DMS114 treated with DMSO at 0.1 percent for 48 hours (cell line): ENCODE results near the gene TSPAN14.

Experiments used
- DNase-seq: peaks from one replicate; lab custom pipeline; 2025; ENCODE audit not compliant: unreplicated experiment; lab: John Stamatoyannopoulos, UW

The TSPAN14 gene

DNA sequence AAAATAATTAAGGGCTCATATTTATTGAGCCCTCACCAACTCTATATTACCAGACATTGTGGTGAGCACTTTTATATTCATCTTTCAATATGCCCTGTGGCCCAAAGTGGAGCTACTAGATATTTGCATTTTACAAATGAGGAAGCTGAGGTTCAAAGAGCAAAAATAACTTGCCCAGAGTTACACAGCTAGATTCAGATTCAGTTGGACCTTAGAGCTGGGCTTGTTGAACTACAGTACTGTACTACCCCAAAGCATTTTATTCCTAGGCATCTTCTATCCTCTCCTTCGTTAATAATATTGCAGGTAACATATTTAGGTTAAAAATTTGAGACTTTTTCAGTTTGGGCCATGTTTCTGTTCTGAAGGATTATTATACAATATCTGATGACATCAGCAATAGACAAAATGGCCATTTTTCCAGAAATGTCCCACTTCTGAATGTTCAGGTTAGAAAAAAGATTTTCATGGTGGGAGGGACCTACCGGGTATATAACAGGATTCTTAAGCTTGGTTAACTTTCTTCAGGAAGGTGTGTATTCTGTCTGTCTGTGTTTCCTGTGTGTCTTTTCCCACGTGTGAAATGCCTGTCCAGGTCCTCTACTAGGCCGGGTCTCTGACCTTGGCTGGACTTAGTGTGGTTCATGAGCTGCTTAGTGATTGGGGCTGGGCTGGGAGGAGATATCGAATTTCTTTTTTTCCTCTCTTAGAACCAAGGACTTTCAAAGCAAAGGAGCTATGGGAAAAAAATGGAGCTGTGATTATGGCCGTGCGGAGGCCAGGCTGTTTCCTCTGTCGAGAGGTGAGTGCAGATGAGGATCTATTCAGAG is 32.2 kb upstream of the TSPAN14 start:
- DNase-seq, result no peak

DNA sequence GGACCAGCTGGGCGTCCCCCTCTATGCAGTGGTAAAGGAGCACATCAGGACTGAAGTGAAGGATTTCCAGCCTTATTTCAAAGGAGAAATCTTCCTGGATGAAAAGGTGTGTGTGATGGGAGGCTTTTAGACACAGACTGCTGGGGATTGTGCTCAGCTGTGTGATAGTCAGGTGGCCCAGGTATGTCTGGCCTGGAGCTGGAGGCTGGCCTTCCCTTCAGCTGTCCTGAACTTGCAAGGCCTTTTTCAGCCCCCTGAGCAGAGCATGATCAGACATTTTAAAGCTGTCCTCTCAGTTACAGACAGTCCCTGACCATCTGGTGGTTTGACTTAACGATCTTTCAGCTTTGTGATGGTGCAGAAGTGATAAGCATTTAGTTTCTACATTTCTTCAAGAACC is 28.2 kb upstream of the TSPAN14 start:
- no peak for DNase-seq

DNA sequence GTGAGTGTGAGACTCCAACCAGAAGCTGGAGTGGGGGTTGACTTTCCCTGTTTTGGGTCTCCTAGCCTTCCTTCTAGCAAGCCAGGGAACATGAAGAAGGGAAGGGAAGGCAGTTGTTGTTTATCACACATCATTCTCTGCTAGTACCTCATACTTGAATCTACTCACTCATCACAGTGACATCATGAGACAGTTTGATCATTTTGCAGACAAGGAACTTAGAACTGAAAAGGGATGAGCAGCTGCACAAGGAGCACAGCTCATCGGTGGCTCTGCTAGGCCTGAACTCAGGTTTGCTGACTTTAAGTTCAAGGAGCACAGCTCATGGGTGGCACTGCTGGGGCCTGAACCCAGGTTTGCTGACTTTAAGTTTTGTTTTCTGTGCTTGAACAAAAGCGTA is 26.6 kb upstream of the TSPAN14 start:
- DNase-seq, result no peak

DNA sequence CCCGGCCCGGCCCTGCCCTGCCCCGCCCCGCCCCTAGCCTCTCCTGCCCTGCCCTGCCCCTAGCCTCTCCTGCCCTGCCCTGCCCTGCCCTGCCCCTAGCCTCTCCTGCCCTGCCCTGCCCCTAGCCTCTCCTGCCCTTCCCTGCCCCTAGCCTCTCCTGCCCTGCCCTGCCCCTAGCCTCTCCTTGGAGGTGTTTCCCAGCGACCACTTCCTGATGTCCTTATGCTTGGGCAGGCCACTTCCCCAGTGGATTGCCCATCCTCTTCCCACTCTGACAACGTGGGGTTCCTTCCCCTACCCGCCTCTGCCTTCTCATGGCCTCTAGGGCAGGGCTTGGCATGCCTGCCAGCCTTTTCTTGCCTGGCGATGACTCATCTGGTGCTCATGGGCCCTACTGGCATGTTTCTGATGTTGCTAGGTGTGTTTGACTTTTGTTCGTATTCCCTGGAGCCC is 24.6 kb upstream of the TSPAN14 start:
- DNase-seq, result no peak

DNA sequence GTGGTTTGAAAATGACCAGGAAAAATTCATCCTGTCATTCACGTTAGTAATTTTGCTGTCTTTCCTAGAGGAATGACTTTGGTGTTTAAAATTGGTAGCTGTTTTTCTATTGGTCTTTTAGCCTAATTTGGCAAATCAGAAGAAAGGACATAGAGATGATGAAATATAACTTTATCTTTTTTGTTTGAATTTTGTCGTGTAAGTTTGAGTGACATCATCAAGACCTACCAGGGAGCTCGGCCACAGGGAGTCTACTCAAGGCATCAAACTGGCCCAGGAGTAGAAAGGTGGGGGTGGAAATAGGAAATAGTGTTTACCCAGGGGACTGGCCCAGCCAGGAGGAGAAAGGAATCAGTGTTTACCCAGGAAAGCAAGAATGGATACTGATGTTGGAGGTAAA is 21.0 kb upstream of the TSPAN14 start:
- no peak for DNase-seq

DNA sequence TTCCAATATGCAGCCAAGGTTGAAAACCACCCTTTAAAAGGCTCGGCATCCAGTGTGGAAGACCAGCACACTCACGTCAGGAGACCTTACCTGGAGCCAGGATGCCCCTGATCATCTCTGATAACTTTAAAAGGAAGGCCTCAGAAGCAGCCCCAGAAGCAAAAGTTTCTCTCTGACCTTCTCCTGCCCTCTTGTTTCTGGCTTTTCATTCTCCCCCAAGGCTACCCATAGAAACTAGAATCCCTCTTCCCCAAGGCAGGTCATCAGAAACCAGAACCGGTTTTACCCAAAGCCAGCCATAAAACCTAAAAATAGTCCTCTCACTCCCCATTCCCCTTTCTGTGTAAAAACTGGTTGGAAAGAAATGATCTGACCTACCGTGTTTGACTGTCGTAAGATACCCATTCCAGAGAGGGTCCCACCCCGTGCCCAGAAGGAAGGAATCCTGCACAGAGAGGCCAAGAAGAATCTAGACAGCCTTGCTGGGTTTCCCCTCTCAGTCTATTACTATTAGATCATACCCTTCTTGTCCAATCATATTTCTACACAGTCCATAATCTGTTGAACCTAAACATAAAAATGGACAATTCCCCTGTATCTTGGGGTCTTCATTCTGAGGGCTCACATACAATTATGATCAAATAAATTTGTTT is 17.5 kb upstream of the TSPAN14 start:
- no peak for DNase-seq

DNA sequence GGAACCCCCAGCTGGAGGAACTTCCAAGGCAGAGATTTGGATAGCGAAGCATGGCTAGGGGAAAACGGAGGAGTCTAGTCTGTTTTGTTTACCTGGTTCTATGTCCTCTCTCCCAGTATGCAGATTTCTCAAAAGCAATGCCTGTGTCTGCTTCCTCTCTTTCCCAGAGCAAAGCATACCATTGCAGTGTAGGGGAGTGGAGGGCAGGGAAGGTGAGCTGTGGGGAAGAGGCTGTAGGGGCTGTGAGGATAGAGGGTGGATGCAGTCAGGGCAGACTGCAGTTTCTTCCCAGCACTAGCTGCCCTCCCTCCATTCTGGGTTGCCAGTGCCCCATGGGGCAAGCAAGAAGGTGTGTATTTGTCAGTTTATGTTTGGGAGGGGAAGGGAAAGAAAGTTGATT is 16.9 kb upstream of the TSPAN14 start:
- DNase-seq, result no peak

DNA sequence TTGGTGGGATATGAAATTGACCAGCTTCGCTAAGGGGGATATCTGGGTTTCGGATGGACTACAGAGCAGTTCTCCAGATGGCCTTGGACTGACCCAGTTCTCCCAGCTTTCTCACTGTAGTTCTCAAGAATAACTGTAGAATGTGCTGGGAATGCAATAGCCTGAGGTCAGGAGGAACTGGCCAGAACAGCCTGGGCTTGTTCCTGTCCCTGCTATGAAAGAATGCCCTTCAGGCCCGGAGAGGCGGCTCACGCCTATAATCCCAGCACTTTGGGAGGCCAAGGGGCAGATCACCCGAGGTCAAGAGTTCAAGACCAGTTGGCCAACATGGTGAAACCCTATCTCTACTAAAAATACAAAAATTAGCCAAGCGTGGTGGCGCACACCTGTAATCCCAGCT is 12.3 kb upstream of the TSPAN14 start:
- no peak for DNase-seq

DNA sequence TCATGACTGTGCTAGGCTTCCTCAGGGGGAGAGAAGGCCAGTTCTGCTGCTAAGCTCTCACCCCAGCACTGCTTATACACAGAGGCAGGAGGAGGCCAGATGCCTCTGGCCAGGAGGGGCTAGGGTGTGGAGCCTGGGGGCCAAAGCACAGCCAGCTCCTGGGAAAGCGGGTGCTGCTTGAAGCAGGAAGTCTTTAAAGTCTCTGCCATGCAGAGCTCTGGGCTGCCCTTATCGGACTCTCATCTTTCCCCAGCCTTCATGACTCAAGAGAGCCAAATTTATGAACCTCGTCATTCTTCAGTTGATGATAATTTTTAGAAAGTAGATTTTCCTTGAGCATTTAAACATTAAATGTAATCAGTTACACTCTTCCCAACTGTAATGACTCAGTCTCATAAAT is 11.2 kb upstream of the TSPAN14 start:
- no peak for DNase-seq

DNA sequence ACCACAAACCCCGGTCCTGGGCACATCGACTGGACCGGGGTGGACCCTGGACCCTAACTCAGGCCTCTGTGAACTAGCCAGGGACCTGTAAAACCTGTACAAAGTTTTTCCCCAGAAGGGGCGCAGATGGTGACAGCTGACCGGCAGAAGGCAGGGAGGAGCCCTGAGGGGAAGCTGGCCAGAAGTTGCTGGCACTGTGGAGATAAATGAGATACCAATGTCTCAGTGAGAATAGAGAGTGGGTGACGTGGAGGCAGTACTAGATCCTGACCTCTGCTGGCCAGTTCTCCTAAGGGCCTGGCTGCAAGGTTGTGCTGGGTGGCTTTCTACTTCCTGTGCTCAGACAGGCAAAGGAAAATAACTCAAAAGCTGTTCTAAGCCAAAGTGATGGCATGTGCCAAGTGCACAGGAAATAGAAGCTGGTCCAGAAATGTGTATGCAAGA is 10.6 kb upstream of the TSPAN14 start:
- no peak for DNase-seq

DNA sequence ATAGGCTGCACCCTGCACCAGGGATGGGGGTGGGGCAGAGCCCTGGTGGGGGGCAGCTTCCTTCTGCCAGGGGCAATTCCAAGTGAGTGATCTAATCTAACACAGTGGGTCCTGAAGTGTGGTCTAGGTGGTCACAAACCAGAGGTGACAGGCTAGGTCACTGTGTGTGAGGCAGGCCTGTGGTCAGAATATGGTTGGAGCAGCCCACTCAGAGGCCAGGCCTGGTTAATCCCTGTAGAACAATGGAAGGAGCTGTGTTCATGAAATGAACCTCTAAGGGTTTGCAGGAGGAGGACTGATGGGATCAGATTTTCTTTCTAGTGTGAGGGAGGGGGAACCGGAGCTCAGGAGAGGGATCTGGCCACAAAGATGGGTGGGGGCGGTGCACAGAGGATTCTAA is 10.0 kb upstream of the TSPAN14 start:
- no peak for DNase-seq

DNA sequence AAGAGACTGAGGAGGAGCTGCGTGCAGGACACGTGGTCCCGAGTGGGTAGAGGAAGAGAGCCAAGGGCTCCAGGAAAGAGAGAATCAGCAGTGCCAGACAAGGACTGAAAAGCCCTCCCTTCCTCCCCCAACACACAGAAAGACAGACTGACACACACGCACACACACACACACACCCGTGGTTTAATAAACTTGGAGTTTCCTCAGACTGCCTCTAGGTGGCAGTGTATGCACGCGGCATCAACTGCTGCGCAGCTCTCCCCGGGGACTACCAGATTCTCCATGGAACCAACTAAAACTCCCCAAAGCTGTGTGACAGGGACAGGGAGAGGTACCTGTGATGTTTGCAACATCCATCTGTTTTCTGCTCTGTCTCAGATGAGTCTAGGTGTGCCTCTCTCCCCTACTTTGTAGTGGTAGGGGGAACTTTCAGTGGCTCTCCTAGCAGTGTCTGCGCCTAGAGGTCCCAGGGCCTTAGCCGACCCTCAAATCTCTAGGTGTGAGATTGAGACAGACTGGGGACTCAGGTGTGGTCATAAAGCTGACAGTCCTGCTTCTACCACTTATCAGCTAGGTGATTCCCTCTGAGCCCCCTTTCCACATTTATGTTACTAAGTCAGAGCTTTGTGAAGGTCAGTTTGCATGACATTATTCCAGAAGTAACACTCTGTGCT is 9.3 kb upstream of the TSPAN14 start:
- peak; percentile 65 for DNase-seq

DNA sequence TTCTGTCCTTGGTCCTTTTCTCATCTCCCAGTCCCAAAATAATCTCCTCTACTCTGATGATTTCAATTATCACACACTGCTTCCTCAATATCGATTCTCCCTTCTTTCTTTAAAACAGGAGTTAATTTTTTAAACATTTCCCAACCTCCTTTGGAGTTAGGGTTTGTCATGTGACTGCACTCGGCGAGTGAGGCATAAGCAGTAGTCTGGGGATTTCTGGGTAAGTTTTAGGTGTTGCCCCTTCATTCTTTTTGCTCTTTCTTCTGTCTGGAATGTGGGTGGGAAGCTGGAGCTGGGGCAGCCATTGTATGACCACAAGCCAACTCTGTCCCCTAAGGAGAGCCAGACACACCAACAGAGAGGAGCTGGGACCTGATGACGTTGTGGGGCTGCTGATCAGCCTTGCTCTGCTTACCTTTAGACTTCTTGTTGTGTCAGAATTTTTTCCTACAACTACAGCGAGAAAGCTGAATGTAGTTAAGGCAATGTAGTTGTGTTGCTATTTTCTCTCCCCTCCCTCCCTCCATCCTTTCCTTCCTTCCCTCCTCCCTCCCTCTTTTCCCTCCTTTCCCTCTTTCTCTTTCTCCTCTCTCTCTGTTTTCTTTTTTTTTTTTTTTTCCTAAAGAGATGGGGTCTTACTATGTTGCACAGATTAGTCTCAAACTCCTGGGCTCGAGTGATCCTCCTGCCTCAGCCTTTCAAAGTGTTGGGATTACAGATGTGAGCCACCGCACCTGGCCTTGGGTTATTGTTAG is 6.5 kb upstream of the TSPAN14 start:
- no peak for DNase-seq

DNA sequence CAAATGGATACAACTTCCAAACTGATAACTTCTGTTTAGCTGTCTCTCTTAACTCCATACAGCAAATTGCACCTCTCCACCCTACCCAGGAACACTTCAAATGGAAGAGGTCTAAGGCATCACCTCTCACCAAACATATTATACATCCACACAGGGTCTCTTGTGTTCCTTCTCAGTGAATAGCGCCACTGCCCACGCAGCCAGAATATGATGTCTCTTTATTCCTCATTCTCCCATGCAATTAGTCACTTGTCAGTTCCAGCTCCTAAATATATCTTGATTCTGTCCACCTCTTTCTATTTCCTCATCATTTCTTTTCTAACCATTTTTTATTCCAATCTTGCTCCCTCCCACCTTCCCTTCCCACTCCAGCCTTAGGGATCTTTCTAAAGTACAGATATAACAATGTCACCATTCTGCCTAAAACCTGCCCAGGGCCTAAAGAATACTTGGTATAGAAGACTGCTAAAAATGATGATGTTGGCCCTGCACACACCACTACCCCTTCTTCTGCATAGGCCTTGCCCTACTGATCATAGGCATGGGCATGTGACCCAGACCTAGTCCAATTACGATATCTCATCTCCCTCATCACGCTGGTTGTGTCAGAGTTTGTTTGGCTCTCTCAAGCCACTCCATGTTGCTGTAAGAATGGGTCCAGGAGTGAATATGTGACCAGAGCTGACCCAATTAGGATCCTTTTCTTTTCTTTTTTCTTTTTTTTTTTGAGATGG is 5.7 kb upstream of the TSPAN14 start:
- no peak for DNase-seq

DNA sequence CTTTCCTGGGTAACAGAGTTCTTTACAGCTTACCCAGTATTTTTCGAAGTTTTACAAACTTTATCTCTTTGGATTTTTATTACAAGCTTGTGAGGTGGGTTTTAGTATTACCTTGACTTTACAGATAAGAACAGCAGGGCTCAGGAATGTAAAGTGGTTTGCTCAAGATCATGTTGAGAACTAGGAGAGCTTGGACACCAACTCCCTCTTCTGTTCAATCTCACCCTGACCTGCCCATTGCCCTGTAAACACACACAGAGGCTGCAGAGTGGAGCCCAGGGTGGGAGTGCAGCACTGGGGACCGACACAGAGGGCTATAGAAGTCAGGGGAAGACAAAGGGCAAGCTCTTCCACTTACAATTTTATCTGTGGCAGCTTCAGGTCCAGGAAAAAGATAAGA is 4.6 kb upstream of the TSPAN14 start:
- DNase-seq, result no peak

DNA sequence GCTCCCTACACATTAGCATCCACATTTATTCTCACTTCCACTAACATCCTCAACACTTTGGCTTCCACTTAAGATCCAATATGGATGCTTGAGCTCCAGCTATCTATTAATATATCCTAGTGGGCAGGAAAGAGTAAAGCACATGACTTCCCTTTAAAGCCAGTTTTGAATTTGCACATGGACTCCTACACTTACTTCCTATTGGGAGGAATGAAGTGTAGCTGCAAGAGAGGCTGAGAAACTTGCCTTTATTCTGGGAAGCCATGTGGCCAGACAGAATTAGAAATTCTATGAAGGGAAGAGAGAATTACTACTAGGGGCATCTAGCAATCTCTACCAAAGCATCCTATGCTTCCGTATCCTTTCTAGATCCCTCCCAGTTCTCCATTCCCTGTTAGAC is 3.0 kb upstream of the TSPAN14 start:
- DNase-seq, result no peak

DNA sequence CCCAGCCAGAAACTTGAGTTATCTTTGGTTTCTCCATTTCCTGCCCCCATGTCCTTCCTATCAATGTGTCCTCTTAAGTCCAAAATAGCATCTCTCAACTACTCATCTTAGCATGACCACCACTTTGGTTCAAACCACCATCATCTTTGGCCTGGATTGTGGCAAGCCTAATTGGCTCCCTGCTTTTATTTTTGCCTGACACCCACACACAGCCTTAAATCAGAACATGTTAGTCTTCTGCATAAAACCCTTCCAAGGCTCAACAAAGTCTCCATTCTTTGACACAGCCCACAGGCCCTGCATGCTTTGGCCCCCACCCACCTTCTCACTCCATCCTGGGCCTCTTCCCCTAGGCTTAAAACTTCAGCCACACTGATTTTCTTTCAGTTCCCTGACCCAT is 2.0 kb upstream of the TSPAN14 start:
- no peak for DNase-seq

DNA sequence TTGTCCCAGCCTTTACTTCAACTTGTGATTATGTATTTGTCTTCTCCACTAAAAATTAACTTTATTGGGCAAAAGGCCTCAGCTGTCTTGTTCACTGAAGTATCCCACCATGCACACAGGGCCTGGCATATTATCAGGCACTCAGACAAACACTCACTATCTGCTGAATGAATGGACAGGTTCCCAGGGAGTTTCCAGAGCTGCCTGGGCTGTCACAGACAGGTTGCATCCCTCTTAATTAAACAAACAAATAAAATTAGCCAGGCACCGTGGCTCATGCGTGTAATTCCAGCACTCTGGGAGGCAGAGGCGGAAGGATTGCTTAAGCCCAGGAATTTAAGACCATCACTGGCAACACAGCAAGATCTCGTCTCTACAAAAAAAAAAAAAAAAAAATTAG is 1.5 kb upstream of the TSPAN14 start:
- DNase-seq, result no peak

DNA sequence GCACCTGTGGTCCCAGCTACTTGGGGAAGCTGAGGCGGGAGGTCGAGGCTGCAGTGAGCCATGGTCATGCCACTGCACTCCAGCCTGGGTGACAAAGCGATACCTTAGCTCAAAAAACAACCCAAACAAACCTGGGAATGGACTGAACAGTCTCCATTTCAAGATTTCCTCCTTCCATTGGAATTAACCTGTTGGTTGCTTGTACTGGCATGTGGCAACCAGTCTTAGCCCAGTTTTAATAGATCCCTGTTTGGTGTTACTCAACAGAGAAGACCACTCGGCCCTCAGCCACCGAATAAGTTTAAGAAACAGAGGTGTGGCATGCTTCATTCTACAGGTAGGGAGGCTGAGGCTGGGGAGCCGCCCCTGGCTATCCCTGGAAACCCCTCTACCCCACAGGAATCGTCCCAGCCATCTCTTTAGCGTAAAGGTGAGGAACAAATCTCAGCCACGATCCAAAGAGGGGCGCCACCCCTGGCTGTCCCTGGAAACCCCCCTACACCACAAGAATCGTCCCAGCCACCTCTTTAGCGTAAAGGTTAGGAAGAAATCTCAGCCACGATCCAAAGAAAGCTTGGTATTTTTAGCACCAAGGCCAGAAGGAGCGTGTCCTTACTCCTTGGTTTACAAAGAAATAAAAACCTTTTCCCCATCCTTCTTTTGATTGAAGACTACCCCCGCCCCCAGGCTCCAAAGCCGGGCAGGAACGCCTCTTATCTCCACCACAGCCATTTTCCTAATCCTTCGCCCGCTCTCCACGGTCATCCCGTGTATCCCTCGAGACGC is 861 bp upstream of the TSPAN14 start:
- peak; percentile 49 for DNase-seq
